ENCODE measurements around the gene FOXL1.

Gene FOXL1

DNA sequence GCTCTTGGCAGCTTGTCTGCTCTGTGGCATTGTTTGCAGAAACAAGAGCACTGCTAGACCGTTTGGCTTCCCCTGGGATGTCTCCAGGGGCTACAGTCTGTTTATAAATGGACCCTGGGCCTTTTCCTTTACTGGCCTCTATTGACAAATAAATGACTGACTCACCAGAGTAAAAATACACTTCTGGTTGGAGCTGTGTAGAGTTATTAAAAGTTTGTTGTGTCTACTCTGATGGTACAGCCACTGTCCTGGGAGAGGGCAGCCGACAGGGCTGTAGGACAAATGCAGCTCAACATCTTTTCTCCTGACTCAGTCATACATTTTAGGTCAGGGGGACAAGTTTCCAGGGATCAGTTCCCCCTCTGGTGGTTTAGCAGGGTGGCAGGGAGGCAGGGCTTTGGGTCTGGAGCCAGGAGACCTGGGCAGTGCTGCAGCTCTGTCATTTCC lies 30.0 kb downstream of the FOXL1 start:
- no peak for DNase-seq

- DNase-seq, result no peak
These were observed 30.8 kb downstream of the FOXL1 start for GRCh38 chr16:86609115-86609514.

DNA sequence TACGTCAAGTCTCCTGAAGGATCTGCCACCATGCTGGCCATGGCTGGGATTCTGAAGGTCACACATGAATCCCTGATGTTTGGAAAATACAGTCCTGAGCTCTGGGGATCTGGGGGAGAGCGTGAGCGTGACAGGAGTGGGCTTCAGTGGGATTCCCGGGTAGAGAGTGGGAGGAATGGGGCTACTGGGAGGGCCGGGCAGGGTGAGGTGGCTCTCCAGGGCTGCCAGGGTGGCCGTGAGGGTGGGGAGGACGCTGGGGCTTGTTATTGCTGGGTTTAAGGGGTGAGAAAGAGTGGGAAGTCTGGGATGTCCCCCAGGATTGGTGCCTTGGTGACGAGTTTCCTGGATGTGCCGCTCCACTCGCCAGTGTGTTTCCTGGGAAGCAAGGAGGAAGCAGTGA lies 31.3 kb downstream of the FOXL1 start:
- no peak for DNase-seq

DNA sequence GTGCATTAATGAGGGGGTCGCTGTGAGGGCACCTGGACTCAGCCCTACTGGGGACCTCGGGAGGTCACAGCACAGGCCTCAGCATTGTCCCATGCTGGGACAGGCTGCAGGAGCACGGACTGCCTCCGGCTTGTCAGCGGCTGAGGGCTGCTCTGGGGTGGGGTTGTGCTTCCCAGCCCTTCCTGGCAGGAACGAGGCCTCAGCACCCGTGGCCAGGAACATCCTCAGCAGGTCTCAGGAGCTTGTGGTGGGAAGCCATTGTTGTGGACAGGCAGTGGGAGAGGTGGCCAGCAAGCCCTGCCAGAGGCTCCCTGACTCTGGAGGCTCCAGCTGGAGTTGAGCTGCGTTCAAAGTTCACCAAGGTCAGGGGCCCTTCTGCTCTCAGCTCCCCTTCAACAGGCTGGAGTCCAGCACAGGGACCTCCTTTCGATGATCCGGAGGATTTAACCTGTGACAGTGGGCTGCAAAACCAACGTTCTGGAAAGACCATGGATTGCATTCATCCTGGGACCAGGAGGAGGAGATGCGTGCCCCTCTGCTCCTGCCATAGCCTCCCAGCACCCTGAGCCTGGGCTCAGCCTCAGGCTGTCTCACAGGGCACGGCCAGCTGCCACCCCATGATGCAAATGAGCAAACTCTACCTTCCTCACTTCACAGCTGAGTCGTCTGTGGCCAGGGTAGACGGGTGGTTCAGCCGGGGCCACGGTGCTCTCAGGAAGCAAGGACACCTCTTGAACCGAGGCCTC lies 32.6 kb downstream of the FOXL1 start:
- DNase-seq, result no peak

- no peak for DNase-seq
These were observed 33.1 kb downstream of the FOXL1 start for GRCh38 chr16:86611525-86611855.

DNA sequence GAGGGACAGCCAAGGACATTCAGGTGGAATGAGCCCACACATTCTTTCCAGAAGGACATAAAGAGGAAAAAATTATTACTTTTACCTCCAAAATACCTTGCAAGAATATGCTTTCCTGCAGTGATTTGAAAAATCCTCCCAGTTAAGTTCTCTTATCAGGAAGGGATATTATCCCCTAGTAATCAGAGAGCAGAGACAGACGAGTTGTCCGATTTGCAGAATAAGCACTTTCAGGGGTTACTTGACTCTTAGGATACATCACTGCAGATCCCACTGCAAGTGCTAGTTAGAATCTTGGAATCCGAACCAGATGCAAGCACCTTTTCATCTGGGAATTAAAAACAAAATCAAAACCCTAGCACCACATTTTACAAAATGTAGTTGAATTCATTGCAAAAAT lies 33.6 kb downstream of the FOXL1 start:
- DNase-seq, result no peak

DNA sequence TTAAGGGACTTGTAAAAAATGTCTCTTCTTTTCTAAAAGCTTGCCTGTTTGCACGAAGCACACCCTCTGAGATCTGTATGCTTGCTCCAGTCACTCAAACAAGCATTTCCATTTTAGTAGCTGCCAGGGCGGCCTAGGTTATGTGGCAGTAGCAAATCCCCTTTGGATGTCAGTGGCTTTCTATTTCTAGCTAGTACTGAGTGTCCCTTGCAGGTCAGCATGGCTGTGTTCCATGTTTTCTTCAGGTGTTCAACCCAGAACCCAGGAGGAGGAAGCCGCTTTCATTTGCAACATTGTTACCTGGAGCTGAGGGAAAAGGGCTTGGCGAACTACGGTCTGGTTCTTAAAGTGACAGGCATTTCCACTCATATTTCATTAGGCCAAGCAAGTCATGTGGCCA lies 36.4 kb downstream of the FOXL1 start:
- DNase-seq, result no peak

DNA sequence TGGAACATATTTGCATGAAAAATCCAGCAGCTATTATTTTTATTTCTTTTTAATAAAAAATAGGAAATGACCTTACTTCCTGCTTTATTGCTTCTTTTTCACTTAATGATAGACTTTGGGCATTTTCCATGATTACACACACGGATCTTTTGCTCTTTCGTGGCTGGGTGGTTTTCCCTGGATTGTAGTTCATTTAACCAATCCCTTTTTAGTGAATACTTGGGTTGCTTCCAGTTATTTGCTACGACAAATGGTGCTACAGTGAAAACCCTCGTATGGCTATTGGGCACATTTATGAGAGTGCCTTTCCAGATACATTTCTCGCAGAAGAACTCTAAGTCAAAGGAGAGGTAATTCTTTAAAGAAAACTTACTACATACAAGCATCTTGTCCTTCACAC lies 38.6 kb downstream of the FOXL1 start:
- DNase-seq, result no peak

DNA sequence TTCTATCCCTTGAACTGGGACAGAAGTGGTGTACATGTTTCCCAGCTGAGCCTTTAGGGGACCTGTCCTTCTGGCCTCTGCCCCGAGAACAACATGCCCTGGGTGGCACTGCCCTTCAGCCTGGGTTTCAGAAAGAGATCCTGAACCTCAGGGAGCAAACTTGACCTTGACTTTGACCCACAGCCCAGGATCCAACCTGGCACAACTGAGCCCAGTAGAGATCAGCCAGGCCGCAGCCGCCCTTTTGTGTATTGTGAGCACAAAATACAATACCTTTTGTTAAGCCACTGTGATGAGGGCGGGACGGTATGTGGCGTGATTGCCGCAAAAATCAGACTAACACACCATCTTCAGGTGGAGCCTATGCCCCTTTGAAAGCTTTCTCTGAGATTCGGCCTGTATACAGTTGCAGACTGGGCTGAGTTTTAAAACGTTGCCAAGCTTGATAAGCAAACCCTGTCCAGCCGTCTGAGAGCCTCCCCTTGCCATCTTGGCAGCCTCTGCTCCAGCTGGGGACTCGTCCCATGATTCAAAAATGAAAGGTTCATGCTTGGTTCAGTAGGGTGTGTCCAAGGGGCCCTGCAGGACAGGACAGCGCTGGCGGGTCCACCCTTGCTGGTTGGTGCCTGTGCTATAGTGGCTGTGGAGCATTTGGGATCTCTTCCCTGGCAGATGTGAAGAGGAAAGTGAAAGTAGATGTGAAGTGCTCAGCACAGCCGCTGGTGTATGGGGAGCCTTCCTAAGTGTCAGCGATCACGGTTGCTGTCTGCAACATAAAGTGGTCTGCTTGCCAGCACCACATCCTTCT lies 40.3 kb downstream of the FOXL1 start:
- no peak for DNase-seq

DNA sequence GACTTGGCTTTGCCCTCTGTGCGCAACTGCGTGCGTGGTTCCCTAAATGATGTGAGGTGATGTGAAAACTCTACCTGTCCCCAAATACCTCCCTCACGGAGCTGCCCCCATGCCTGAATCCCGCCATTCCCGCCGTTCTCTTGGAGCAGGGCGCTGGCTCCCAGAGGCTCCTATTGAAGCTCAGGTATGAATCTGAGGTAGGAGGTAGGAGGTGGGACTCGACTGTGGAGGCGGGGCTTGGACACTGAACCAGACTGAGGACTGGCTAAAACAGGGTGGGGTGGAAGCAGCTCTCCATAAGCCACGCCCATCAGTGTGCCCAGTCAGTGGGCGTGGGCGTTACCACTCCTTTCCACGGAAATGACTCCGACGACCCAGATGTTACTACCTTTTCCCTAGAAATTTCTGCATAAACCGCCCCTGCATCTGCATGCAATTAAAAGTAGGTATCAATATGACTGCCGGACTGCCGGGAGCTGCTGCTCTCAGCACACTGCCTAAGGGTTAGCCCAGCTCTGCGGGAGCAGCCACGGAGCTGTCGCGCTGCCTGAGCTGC lies 41.0 kb downstream of the FOXL1 start:
- no peak for DNase-seq

GRCh38 chr16:86620184-86620583 lies 41.8 kb downstream of the FOXL1 start:
- no peak for DNase-seq

- DNase-seq, result no peak
These were observed 43.6 kb downstream of the FOXL1 start for GRCh38 chr16:86621966-86622365.

- no peak for DNase-seq
These were observed 44.6 kb downstream of the FOXL1 start for GRCh38 chr16:86622700-86623615.

- DNase-seq, result no peak
These were observed 46.7 kb downstream of the FOXL1 start for GRCh38 chr16:86625029-86625428.

DNA sequence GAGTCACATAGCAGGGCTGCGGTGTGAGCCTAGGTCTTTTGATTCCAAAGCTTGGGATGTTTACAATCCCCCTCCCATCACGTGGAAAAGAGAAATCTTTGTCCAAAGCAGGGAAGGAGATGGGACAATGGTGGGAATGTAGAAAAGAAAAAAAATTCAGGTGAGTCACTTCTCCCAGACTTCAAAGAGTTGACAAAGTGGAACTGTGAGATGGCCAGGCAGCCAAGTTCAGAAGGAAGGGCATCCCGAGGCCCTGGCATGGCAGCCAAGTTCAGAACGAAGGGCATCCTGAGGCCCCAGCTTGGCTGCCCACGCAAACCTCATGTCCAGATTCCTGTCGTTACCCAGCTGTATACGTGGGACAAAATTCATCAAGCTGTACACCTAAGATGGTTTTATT lies 47.5 kb downstream of the FOXL1 start:
- no peak for DNase-seq

DNA sequence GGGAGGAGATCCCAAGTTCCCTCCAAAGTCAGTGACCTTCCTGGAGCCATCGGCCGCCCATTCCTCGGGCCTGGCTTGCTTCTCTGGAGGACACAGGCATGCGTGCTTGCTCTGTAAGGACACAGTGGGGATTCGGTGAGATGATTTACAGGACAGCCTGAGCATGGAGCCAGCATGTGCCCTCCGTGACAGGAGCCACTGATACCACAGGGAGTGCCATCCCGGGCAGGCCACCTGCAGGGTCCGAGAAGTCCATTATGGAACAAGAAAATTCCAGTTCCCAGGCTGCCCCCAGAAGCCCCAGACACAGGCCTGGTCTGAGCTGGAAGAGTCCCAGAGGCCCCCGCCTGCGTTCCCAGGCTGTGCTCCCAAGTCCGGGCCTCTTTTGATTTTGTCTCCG lies 47.9 kb downstream of the FOXL1 start:
- DNase-seq, result no peak

GRCh38 chr16:86626966-86627365 lies 48.6 kb downstream of the FOXL1 start:
- no peak for DNase-seq

DNA sequence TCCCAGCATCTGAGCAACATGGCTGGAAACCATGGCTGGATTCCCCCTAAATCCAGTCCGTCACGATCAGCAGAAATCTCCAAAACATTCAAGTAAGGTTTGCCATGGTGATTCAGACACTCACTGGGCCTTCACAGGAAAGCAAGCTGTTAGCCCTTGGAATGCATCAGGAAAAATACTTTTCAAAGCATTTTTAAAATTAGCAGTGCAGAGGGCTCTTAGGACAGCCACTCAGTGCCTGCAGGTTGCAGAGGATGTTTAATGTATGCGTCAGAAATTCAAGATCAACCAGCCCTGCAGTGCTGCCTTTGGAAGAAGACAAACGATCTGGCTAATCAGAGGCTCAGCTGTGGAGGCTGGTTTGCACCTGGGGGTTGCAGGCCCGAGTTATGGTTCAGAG lies 50.3 kb downstream of the FOXL1 start:
- DNase-seq, result no peak

DNA sequence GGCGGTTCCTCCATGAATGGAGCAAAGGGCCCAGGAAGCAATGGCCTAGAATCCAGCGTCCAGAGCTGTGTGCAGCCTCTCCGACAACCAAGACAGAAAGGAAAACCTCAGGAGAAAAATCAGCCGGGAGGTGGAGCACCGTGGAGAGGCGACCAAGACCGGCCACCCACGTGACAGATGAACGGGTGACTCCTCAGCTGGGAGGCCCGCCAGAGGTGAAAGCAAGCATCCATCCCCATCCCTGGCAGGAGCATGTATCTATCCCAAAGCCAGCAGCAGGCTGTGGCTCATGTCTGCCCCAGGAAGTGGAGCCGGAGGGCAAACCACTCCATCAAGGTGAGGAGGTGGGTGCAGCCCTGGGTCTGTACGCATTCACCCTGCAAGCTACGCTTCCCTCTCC lies 52.1 kb downstream of the FOXL1 start:
- no peak for DNase-seq

- no peak for DNase-seq
These were observed 53.1 kb downstream of the FOXL1 start for GRCh38 chr16:86631444-86631843.

Data from NCI-H446 treated with DMSO at 0.1 percent for 48 hours (cell line).